HL-60 (cell line): ENCODE results near the gene UBE2A.

Source experiments
- DNase-seq, 2 experiments: peaks; one replicate each; pipeline ENCODE4 v3.0.0-alpha.2; 2010 to 2020; ENCODE audit warnings: low read depth in 1 of 2, low spot score in 1 of 2
- H3K27ac ChIP-seq: fragments of 250-450 bp; sonication (Bioruptor Pico); replicated peaks from 2 replicates; pipeline ENCODE4 v1.5.1; 2020; ENCODE audit warnings: mild to moderate bottlenecking, moderate library complexity
- H3K27me3 ChIP-seq: fragments of 250-450 bp; sonication (Bioruptor Pico); 2 replicates; pipeline ENCODE4 v1.5.1; 2021; ENCODE audit warnings: mild to moderate bottlenecking, moderate library complexity; ENCODE audit not compliant: insufficient read depth, poor library complexity, severe bottlenecking
- H3K4me3 ChIP-seq: replicated peaks from 2 replicates; pipeline ENCODE4 v1.5.1; 2011; ENCODE audit warnings: mild to moderate bottlenecking, control low read depth, low read length; ENCODE audit not compliant: insufficient read depth
- GABPA ChIP-seq: IDR thresholded peaks from 2 replicates; pipeline ENCODE4 v1.6.1; 2012; ENCODE audit warnings: low read depth
- POLR2AphosphoS5 ChIP-seq: IDR thresholded peaks from 2 replicates; pipeline ENCODE4 v1.6.1; 2012; ENCODE audit warnings: low read depth
- SPI1 ChIP-seq: IDR thresholded peaks from 2 replicates; pipeline ENCODE4 v1.6.1; 2012; ENCODE audit warnings: low read depth, mild to moderate bottlenecking, borderline replicate concordance
- TF ChIP-seq, protein P1 (sequence below): IDR thresholded peaks from 2 replicates; pipeline ENCODE4 v1.6.1; 2012; ENCODE audit warnings: low read depth; ENCODE audit not compliant: insufficient replicate concordance
- TF ChIP-seq, protein P2 (sequence below): IDR thresholded peaks from one replicate; pipeline ENCODE4 v1.5.1; 2011; ENCODE audit warnings: low read length, control low read depth, inconsistent platforms; ENCODE audit not compliant: insufficient read depth

The UBE2A gene

DNA sequence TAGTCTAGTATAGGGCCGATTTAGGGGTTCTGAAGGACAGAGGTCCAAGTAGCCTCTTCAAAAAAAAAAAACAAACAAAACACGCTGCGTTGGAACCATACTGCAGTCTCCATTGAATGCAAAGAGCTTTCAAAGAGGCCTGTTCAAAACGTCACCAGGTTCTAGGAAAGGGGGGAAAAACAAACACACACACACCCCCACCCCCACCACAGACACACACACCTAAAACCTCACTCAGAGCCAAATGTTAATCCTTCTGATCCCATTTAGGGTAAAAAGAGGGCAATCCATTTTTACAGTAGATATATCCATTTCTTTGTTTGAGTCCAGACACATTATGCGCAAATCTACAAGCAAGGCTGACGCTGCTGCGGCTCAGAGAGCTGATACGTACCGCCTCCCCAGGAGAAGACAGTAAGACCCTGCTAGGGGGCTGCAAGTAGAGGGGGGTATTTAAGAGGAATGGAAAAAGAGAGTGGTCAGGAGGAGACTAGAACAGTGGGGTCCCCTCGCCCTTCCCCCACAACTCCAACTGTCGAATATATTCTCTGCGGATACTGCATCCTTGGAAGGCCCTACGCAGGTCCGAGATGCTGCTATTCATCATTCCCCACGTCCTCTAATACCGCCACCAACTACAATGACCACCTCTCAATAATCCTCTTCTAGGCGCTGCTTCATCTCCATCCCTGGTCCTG lies 30.6 kb downstream of the UBE2A start:
- TF ChIP-seq GABPA (no peak), SPI1 (no peak), POLR2AphosphoS5 (no peak)
- TF ChIP-seq, protein P1, sequence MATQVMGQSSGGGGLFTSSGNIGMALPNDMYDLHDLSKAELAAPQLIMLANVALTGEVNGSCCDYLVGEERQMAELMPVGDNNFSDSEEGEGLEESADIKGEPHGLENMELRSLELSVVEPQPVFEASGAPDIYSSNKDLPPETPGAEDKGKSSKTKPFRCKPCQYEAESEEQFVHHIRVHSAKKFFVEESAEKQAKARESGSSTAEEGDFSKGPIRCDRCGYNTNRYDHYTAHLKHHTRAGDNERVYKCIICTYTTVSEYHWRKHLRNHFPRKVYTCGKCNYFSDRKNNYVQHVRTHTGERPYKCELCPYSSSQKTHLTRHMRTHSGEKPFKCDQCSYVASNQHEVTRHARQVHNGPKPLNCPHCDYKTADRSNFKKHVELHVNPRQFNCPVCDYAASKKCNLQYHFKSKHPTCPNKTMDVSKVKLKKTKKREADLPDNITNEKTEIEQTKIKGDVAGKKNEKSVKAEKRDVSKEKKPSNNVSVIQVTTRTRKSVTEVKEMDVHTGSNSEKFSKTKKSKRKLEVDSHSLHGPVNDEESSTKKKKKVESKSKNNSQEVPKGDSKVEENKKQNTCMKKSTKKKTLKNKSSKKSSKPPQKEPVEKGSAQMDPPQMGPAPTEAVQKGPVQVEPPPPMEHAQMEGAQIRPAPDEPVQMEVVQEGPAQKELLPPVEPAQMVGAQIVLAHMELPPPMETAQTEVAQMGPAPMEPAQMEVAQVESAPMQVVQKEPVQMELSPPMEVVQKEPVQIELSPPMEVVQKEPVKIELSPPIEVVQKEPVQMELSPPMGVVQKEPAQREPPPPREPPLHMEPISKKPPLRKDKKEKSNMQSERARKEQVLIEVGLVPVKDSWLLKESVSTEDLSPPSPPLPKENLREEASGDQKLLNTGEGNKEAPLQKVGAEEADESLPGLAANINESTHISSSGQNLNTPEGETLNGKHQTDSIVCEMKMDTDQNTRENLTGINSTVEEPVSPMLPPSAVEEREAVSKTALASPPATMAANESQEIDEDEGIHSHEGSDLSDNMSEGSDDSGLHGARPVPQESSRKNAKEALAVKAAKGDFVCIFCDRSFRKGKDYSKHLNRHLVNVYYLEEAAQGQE: no peak
- TF ChIP-seq, protein P2, sequence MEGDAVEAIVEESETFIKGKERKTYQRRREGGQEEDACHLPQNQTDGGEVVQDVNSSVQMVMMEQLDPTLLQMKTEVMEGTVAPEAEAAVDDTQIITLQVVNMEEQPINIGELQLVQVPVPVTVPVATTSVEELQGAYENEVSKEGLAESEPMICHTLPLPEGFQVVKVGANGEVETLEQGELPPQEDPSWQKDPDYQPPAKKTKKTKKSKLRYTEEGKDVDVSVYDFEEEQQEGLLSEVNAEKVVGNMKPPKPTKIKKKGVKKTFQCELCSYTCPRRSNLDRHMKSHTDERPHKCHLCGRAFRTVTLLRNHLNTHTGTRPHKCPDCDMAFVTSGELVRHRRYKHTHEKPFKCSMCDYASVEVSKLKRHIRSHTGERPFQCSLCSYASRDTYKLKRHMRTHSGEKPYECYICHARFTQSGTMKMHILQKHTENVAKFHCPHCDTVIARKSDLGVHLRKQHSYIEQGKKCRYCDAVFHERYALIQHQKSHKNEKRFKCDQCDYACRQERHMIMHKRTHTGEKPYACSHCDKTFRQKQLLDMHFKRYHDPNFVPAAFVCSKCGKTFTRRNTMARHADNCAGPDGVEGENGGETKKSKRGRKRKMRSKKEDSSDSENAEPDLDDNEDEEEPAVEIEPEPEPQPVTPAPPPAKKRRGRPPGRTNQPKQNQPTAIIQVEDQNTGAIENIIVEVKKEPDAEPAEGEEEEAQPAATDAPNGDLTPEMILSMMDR: no peak
- no peaks in the 10 kb centered on the region for H3K27me3 ChIP-seq
- H3K4me3 ChIP-seq: peak overlapping the region; percentile 86
- peak overlapping the region; percentile 90 for H3K27ac ChIP-seq
- no peak for DNase-seq

DNA sequence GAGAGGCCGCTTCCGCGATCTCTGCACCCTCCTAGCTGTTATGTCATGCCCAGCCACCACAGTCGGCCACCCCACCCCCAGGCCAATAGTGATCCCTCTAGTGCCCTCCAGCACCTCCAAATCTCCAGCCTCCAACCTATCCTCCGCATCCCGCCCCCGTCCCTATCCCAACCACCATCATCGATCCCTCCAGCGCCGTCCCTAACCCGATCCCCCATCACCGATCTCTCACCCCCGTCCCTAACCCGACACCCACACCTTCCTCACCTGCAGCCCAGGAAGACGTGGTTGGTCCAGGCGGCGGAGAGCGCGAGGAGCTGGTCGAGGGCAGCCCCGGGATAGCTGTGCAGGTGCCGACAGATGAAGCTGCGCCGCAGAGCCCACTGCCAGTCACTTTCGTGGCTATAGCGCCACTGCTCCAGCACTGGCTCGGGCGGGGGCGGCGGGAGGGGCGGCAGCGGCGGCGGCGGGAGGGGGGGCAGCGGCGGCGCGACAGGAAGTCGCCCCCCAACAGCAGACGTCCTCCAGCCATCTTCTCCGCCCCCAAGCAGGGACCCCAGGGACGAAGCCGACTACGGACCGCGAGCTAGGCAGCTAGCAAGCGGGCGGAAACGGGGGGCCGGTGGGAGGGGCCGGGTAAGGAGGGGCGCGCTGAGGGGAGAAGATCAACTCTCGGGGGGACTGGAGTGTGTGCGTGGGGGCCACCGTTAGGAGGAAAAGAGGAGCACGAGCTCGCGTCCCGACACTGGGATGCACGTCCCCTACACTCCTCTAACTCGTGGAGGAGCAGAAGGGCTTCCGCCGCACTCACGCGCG lies 31.3 kb downstream of the UBE2A start:
- H3K27ac ChIP-seq: peak overlapping the region; percentile 90
- no peaks in the 10 kb centered on the region for H3K27me3 ChIP-seq
- peak overlapping the region; percentile 86 for H3K4me3 ChIP-seq
- TF ChIP-seq, protein P2: no peak
- TF ChIP-seq GABPA (no peak), POLR2AphosphoS5 (no peak), SPI1 (no peak)
- TF ChIP-seq, protein P1: no peak
- no peak for DNase-seq

DNA sequence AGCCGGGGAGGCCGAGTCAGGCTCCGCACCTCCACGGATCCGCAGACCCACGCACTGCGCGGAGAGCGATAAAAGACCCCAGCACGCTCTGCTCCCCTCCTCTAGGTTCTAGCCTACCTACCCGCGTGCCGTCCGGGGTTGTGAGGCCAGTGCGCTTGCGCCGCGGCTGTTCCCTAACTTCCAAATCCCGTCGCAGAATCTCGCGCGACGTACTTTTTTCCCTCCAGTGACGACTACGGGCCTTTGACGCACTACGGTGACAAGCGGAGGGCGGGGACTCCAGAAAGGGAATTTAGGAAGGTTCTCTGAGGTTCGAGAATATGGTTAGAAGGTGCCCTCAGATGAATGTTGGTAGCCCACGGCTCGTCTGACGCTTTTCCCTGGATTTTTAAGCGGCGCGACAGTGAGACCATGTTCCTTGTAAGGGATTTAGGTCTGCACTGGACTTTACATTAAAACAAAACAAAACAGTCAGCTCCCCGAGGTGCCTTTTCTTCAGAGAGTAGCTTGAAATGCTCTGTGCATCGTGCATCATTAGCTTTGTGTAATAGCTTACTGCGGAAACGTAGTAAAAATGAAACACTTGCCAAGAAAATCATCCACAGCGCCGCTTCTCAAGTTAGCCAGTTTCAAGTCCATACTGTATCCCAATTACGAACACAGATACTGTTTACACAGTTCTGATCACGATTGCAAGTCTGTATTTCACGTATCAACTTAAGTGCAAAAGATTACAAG lies 32.1 kb downstream of the UBE2A start, which contains the start of gene NKRF:
Gene NKRF (minus strand): TSS at position 145 of the 738 bp plus-strand sequence.
- Histone ChIP-seq H3K27ac (peak within 1 kb of the TSS; percentile 90), H3K27me3 (no peaks in the 10 kb centered on the region), H3K4me3 (peak within 1 kb of the TSS; percentile 86)
- DNase-seq: peak; percentile 76 to 93
- peak; percentile 84; the same call in 1 of the 2 replicates for TF ChIP-seq POLR2AphosphoS5
- TF ChIP-seq SPI1: no peak
